ENCODE results near the gene EVA1B. TPM values are rescaled to one million over a fixed set of nuclear protein-coding genes. Genes with fewer than 3 reads are reported as not detected.
A peak's percentile ranks its signal among the peaks of the same experiment; 100 is the strongest.

Gene EVA1B
- total and polyA plus RNA-seq, 2 of the 13 experiments (the other 11 are each of a cell fraction or from before 2014, with no cell fraction given), result 3.9 to 6.6 TPM

DNA sequence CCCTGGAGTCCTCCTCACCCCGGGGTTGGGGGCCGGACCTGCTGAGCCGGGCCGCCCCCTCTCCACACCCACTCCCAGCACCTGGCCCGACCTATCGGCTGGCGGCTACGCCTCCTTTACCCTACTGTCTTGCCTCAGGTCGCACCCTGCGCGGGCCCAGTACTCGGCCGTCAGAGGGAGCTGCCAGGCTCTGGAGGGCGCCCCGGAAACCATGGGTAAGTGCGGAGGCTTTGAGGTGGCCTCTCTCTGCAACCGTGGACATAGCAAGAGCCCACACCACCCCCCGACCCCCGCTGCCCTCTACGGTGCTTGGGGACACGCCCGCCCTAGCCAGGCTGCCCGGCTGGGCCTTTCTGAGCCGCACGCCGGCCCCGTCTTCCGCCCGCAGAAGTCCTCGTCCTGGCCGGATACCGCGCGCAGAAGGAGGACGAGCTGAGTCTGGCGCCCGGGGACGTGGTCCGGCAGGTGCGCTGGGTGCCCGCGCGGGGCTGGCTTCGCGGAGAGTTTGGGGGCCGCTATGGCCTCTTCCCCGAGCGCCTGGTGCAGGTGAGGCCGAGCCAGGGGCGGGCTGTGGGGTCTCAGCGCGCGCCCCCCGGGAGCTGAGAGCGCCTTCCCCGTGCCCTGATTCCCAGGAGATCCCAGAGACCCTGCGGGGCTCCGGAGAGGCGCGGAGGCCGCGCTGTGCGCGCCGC lies 17.1 kb downstream of the EVA1B start, which contains the start of gene SH3D21 (continued):
- TF ChIP-seq ZBTB38 (CRISPR knock-in tag; IDR thresholded peaks at IDR 0.05), result peak; percentile 64; the same call in 1 of the 2 replicates
- no peak; the same call in 1 of the 2 replicates for TF ChIP-seq ZNF749 (CRISPR knock-in tag; IDR thresholded peaks at IDR 0.05; ENCODE audit: borderline replicate concordance)
- TF ChIP-seq, protein P1, sequence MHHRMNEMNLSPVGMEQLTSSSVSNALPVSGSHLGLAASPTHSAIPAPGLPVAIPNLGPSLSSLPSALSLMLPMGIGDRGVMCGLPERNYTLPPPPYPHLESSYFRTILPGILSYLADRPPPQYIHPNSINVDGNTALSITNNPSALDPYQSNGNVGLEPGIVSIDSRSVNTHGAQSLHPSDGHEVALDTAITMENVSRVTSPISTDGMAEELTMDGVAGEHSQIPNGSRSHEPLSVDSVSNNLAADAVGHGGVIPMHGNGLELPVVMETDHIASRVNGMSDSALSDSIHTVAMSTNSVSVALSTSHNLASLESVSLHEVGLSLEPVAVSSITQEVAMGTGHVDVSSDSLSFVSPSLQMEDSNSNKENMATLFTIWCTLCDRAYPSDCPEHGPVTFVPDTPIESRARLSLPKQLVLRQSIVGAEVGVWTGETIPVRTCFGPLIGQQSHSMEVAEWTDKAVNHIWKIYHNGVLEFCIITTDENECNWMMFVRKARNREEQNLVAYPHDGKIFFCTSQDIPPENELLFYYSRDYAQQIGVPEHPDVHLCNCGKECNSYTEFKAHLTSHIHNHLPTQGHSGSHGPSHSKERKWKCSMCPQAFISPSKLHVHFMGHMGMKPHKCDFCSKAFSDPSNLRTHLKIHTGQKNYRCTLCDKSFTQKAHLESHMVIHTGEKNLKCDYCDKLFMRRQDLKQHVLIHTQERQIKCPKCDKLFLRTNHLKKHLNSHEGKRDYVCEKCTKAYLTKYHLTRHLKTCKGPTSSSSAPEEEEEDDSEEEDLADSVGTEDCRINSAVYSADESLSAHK (CRISPR knock-in tag; IDR thresholded peaks at IDR 0.05; ENCODE audit: borderline replicate concordance), result no peak
- TF ChIP-seq, protein P2, sequence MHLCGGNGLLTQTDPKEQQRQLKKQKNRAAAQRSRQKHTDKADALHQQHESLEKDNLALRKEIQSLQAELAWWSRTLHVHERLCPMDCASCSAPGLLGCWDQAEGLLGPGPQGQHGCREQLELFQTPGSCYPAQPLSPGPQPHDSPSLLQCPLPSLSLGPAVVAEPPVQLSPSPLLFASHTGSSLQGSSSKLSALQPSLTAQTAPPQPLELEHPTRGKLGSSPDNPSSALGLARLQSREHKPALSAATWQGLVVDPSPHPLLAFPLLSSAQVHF (CRISPR knock-in tag; IDR thresholded peaks at IDR 0.05), result no peak
- no peak for TF ChIP-seq SAFB2 (CRISPR knock-in tag; IDR thresholded peaks at IDR 0.05; ENCODE audit: borderline replicate concordance, low read depth)
- TF ChIP-seq, protein P3, sequence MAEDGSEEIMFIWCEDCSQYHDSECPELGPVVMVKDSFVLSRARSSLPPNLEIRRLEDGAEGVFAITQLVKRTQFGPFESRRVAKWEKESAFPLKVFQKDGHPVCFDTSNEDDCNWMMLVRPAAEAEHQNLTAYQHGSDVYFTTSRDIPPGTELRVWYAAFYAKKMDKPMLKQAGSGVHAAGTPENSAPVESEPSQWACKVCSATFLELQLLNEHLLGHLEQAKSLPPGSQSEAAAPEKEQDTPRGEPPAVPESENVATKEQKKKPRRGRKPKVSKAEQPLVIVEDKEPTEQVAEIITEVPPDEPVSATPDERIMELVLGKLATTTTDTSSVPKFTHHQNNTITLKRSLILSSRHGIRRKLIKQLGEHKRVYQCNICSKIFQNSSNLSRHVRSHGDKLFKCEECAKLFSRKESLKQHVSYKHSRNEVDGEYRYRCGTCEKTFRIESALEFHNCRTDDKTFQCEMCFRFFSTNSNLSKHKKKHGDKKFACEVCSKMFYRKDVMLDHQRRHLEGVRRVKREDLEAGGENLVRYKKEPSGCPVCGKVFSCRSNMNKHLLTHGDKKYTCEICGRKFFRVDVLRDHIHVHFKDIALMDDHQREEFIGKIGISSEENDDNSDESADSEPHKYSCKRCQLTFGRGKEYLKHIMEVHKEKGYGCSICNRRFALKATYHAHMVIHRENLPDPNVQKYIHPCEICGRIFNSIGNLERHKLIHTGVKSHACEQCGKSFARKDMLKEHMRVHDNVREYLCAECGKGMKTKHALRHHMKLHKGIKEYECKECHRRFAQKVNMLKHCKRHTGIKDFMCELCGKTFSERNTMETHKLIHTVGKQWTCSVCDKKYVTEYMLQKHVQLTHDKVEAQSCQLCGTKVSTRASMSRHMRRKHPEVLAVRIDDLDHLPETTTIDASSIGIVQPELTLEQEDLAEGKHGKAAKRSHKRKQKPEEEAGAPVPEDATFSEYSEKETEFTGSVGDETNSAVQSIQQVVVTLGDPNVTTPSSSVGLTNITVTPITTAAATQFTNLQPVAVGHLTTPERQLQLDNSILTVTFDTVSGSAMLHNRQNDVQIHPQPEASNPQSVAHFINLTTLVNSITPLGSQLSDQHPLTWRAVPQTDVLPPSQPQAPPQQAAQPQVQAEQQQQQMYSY (CRISPR knock-in tag; IDR thresholded peaks at IDR 0.05), result no peak
- no peak for TF ChIP-seq ZNF333 (CRISPR knock-in tag; IDR thresholded peaks at IDR 0.05; ENCODE audit: borderline replicate concordance)
- TF ChIP-seq ZNF34 (CRISPR knock-in tag; IDR thresholded peaks at IDR 0.05; ENCODE audit: borderline replicate concordance), result no peak
- TF ChIP-seq, protein P4, sequence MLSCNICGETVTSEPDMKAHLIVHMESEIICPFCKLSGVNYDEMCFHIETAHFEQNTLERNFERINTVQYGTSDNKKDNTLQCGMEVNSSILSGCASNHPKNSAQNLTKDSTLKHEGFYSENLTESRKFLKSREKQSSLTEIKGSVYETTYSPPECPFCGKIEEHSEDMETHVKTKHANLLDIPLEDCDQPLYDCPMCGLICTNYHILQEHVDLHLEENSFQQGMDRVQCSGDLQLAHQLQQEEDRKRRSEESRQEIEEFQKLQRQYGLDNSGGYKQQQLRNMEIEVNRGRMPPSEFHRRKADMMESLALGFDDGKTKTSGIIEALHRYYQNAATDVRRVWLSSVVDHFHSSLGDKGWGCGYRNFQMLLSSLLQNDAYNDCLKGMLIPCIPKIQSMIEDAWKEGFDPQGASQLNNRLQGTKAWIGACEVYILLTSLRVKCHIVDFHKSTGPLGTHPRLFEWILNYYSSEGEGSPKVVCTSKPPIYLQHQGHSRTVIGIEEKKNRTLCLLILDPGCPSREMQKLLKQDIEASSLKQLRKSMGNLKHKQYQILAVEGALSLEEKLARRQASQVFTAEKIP (CRISPR knock-in tag; IDR thresholded peaks at IDR 0.05; ENCODE audit: borderline replicate concordance), result no peak
- no peak; the same call in 1 of the 2 replicates for TF ChIP-seq NFKB2 (CRISPR knock-in tag; IDR thresholded peaks at IDR 0.05; ENCODE audit: borderline replicate concordance)
- TF ChIP-seq ZNF282 (IDR thresholded peaks at IDR 0.05; ENCODE audit: partially characterized antibody), result no peak
- TF ChIP-seq ARHGAP35 (CRISPR knock-in tag; IDR thresholded peaks at IDR 0.05; ENCODE audit: borderline replicate concordance), result no peak; the same call in 1 of the 2 replicates
- peak; percentile 7 for TF ChIP-seq YY1 (IDR thresholded peaks at IDR 0.05; ENCODE audit: insufficient read depth, insufficient replicate concordance, low read depth, low read length)
